PC-3 (cell line): ENCODE results near the gene SECISBP2L. TPM values are rescaled to one million over a fixed set of nuclear protein-coding genes. Genes with fewer than 3 reads are reported as not detected.
A peak's percentile ranks its signal among the peaks of the same experiment; 100 is the strongest.

Source experiments
- ATAC-seq: fragments of 200-7000 bp; cut with Tn5 transposase; 2 replicates; pipeline ENCODE4 v1.9.1; 2020; ENCODE audit warnings: mild to moderate bottlenecking, moderate library complexity
- BruUV-seq: library from RNA; stranded (reverse); fragments of 400-500 nt; replicated peaks from 2 replicates; lab custom pipeline; 2021; lab: Mats Ljungman, UMichigan
- CTCF ChIA-PET: fragments of 300-600 bp; sonication (Branson Sonifier 250); formaldehyde crosslinking; loops from one replicate; lab custom pipeline; 2022; ENCODE audit warnings: antibody characterized with exemption; lab: Charles Lee
- POLR2A ChIA-PET: fragments of 300-600 bp; sonication (Branson Sonifier 250); formaldehyde crosslinking; loops from one replicate; lab custom pipeline; 2022; ENCODE audit warnings: antibody characterized with exemption; ENCODE audit not compliant: unreplicated experiment; lab: Charles Lee
- DNase-seq: peaks from one replicate; pipeline ENCODE4 v3.0.0-alpha.2; 2015
- H2AFZ ChIP-seq: fragments of 300-600 bp; sonication (generic); 2 replicates; pipeline ENCODE4 v1.6.0; 2016; ENCODE audit warnings: antibody characterized with exemption, low read length
- H3F3A ChIP-seq: fragments of 300-600 bp; sonication (generic); one replicate; pipeline ENCODE4 v1.6.0; 2017; ENCODE audit warnings: antibody characterized with exemption, low read length, control low read depth, mild to moderate bottlenecking; ENCODE audit not compliant: unreplicated experiment
- H3K27ac ChIP-seq: fragments of 300-600 bp; sonication (generic); 2 replicates; pipeline ENCODE4 v1.5.1; 2016; ENCODE audit warnings: mild to moderate bottlenecking, low read length
- H3K27me3 ChIP-seq: fragments of 300-600 bp; sonication (generic); 2 replicates; pipeline ENCODE4 v1.6.1; 2016; ENCODE audit warnings: low read length, mixed read lengths
- H3K36me3 ChIP-seq: fragments of 300-600 bp; sonication (generic); 2 replicates; pipeline ENCODE4 v1.6.1; 2016; ENCODE audit warnings: low read depth, mixed run types, low read length, mixed read lengths
- H3K4me1 ChIP-seq: fragments of 300-600 bp; sonication (generic); 2 replicates; pipeline ENCODE4 v1.5.1; 2016; ENCODE audit warnings: low read length; ENCODE audit not compliant: insufficient read depth
- H3K4me2 ChIP-seq: fragments of 300-600 bp; sonication (generic); 2 replicates; pipeline ENCODE4 v1.6.0; 2016; ENCODE audit warnings: low read length
- H3K4me3 ChIP-seq: fragments of 300-600 bp; sonication (generic); 2 replicates; pipeline ENCODE4 v1.5.1; 2016; ENCODE audit warnings: mild to moderate bottlenecking, low read length, mixed read lengths
- H3K79me2 ChIP-seq: fragments of 300-600 bp; sonication (generic); 2 replicates; pipeline ENCODE4 v1.6.1; 2017; ENCODE audit warnings: low read length, mixed read lengths
- H3K9ac ChIP-seq: fragments of 300-600 bp; sonication (generic); 2 replicates; pipeline ENCODE4 v1.6.0; 2016; ENCODE audit warnings: mild to moderate bottlenecking, low read length
- H3K9me2 ChIP-seq: fragments of 300-600 bp; sonication (generic); replicated peaks from 2 replicates; pipeline ENCODE4 v1.6.1; 2016; ENCODE audit warnings: mixed run types, low read length, mixed read lengths
- H3K9me3 ChIP-seq: fragments of 300-600 bp; sonication (generic); 2 replicates; pipeline ENCODE4 v1.6.1; 2016; ENCODE audit warnings: low read length, mixed read lengths
- H4K20me1 ChIP-seq: fragments of 300-600 bp; sonication (generic); 2 replicates; pipeline ENCODE4 v1.6.1; 2016; ENCODE audit warnings: low read length, mixed read lengths
- EZH2 ChIP-seq: fragments of 300-600 bp; sonication (generic); IDR thresholded peaks from one replicate; pipeline ENCODE4 v1.6.1; 2017; ENCODE audit warnings: antibody characterized with exemption, mild to moderate bottlenecking, low read length; ENCODE audit not compliant: unreplicated experiment
- EZH2phosphoT487 ChIP-seq: fragments of 300-600 bp; sonication (generic); IDR thresholded peaks from 2 replicates; pipeline ENCODE4 v1.6.1; 2018; ENCODE audit warnings: mild to moderate bottlenecking, antibody characterized with exemption, low read length, borderline replicate concordance
- intact Hi-C: fragments of 100-400 bp; cut with micrococcal nuclease; formaldehyde crosslinking; loops from 2 replicates; pipeline ENCODE4 v1.9.0; 2023
- total RNA-seq: library from RNA; depleted of rRNA; stranded (reverse); fragments of >200 nt; gene quantifications from 2 replicates; pipeline ENCODE4 v1.2.3, GENCODE V29; 2014
- TF ChIP-seq, protein P1 (sequence below): fragments of 300-600 bp; sonication (generic); conservative IDR thresholded peaks from 2 replicates; pipeline ENCODE4 v1.5.1; 2017; ENCODE audit warnings: antibody characterized with exemption, low read depth, mild to moderate bottlenecking, low read length

SECISBP2L gene
- total RNA-seq, 1 experiment from 2014 or later: 18.6 TPM

DNA sequence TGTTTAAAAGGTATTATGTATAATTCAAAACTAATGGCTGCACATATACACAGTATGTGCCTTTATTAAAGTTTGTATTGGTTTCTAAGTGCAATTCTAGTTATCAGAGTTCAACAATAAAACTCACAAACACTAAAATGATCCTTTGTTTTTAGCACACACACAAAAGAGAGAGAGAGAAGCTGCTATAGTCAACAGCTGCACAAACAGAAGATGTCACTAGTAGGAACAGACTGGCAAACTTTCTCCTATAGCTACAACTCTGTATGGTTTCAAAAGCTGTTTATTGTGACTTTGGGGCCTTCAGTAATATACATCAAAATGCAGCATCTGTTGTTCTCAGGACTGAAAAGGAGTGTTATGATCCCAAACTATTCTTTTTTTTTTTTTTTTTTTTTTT, 6.1 kb downstream of the SECISBP2L start:
- Histone ChIP-seq H3F3A (no peaks in the 10 kb centered on the region), H3K9me3 (no peaks in the 10 kb centered on the region), H2AFZ (no peak overlapping the region), H3K4me1 (peaks cover 40% of the 10 kb centered on the region), H3K4me2 (no peak overlapping the region), H4K20me1 (0 out of 2 replicates have a peak, but pooled peaks cover 6% of the 10 kb centered on the region), H3K27ac (no peak overlapping the region), H3K9ac (no peak overlapping the region), H3K36me3 (peaks cover 7% of the 10 kb centered on the region; the same call in 1 of the 2 replicates), H3K27me3 (no peaks in the 10 kb centered on the region), H3K79me2 (peaks cover 63% of the 10 kb centered on the region), H3K9me2 (no peaks in the 10 kb centered on the region), H3K4me3 (no peak overlapping the region)
- POLR2A ChIA-PET: no interaction called here
- intact Hi-C loops: no loop called here
- CTCF ChIA-PET: no interaction called here
- TF ChIP-seq EZH2phosphoT487 (no peak), EZH2 (no peak)
- TF ChIP-seq, protein P1, sequence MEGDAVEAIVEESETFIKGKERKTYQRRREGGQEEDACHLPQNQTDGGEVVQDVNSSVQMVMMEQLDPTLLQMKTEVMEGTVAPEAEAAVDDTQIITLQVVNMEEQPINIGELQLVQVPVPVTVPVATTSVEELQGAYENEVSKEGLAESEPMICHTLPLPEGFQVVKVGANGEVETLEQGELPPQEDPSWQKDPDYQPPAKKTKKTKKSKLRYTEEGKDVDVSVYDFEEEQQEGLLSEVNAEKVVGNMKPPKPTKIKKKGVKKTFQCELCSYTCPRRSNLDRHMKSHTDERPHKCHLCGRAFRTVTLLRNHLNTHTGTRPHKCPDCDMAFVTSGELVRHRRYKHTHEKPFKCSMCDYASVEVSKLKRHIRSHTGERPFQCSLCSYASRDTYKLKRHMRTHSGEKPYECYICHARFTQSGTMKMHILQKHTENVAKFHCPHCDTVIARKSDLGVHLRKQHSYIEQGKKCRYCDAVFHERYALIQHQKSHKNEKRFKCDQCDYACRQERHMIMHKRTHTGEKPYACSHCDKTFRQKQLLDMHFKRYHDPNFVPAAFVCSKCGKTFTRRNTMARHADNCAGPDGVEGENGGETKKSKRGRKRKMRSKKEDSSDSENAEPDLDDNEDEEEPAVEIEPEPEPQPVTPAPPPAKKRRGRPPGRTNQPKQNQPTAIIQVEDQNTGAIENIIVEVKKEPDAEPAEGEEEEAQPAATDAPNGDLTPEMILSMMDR: no peak
- ATAC-seq (no peak), DNase-seq (no peak)
- BruUV-seq: no TSS peak

DNA sequence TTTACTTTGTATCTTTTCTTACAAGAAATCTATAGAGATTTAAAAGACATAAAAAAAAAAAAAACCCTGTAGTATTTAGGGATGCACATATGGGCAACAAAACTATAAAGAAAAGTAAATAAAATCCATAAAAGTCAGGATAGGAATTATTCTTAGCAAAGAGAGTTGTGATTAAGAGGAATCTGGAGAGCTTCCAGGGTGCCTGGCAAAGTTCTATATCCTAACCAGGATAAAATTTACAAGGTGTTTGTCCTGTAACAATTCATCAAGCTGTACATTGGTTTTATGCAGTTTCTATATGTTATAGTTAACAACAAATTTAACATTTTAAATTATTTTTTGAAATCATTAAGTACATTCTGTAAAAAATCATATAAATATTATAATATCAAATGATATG, 7.9 kb downstream of the SECISBP2L start:
- Histone ChIP-seq H3K4me3 (no peak overlapping the region), H3F3A (no peaks in the 10 kb centered on the region), H3K9me2 (no peaks in the 10 kb centered on the region), H3K36me3 (peaks cover 8% of the 10 kb centered on the region; the same call in 1 of the 2 replicates), H3K4me1 (peaks cover 29% of the 10 kb centered on the region), H4K20me1 (no peaks in the 10 kb centered on the region), H3K27me3 (no peaks in the 10 kb centered on the region), H3K27ac (no peak overlapping the region), H3K9ac (no peak overlapping the region), H3K4me2 (no peak overlapping the region), H2AFZ (no peak overlapping the region), H3K79me2 (peaks cover 45% of the 10 kb centered on the region), H3K9me3 (no peaks in the 10 kb centered on the region)
- no TSS peak for BruUV-seq
- ChIA-PET CTCF (no interaction called here), POLR2A (interaction anchor here (0.6 kb wide), 1 partner anchor 63 kb away, joined by 4 read pairs; no protein-coding TSS in a partner anchor)
- intact Hi-C loops: no loop called here
- TF ChIP-seq EZH2 (no peak), EZH2phosphoT487 (no peak)
- TF ChIP-seq, protein P1: no peak
- peak; percentile 53 for ATAC-seq
- DNase-seq: peak; percentile 45

DNA sequence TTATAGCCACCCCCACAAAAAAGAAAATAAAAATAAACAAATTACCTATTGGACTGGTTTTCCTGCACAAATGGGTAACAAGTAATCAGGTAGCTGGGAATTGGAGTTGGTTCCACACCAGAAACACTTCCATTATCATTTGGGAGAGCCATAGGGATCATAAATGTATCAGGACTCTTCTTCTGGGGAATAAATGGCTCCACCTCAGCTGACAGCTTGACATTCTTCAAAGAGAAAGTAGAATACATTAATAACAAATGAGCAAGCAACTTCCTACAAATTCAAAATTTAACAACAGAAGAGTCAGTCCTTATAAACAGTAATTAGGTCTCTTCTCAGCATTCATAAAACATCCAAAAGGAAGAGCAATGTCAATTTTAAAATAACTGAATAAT, 8.7 kb downstream of the SECISBP2L start:
- POLR2A ChIA-PET: no interaction called here
- Histone ChIP-seq H3K4me3 (no peak overlapping the region), H3K27ac (no peak overlapping the region), H3K79me2 (peaks cover 40% of the 10 kb centered on the region), H3K36me3 (peaks cover 8% of the 10 kb centered on the region; the same call in 1 of the 2 replicates), H3K4me2 (no peak overlapping the region), H3K27me3 (no peaks in the 10 kb centered on the region), H3K4me1 (peaks cover 29% of the 10 kb centered on the region), H3K9me3 (no peaks in the 10 kb centered on the region), H3F3A (no peaks in the 10 kb centered on the region), H3K9me2 (no peaks in the 10 kb centered on the region), H3K9ac (no peak overlapping the region), H2AFZ (no peak overlapping the region), H4K20me1 (no peaks in the 10 kb centered on the region)
- intact Hi-C loops: no loop called here
- ATAC-seq (no peak), DNase-seq (no peak)
- no peak for TF ChIP-seq EZH2phosphoT487
- no peak for TF ChIP-seq EZH2
- TF ChIP-seq, protein P1: no peak
- CTCF ChIA-PET: interaction anchor here (0.6 kb wide), 1 partner anchor 46 kb away, joined by 10 read pairs; no protein-coding TSS in a partner anchor
- no TSS peak for BruUV-seq
